Fibroblast of villous mesenchyme (primary cell): ENCODE results near the gene COL4A3. TPM values are rescaled to one million over a fixed set of nuclear protein-coding genes. Genes with fewer than 3 reads are reported as not detected.

ENCODE experiments used
- DNase-seq: peaks from one replicate; pipeline ENCODE4 v3.0.0-alpha.2; 2010; ENCODE audit warnings: low read depth
- H3K4me3 ChIP-seq: 2 replicates; pipeline ENCODE4 v1.5.1; 2011; ENCODE audit warnings: low read depth, mild to moderate bottlenecking, low read length
- total RNA-seq: library from RNA; depleted of rRNA; stranded (reverse); fragments of >200 nt; gene quantifications from 2 replicates; pipeline ENCODE4 v1.2.3, GENCODE V29; 2012
- TF ChIP-seq, protein P1 (sequence below): IDR thresholded peaks from 2 replicates; pipeline ENCODE4 v1.5.1; 2012; ENCODE audit warnings: low read depth, mild to moderate bottlenecking, low read length; ENCODE audit not compliant: insufficient read depth

Gene COL4A3
- total RNA-seq, 1 donor, result under 0.01 TPM

DNA sequence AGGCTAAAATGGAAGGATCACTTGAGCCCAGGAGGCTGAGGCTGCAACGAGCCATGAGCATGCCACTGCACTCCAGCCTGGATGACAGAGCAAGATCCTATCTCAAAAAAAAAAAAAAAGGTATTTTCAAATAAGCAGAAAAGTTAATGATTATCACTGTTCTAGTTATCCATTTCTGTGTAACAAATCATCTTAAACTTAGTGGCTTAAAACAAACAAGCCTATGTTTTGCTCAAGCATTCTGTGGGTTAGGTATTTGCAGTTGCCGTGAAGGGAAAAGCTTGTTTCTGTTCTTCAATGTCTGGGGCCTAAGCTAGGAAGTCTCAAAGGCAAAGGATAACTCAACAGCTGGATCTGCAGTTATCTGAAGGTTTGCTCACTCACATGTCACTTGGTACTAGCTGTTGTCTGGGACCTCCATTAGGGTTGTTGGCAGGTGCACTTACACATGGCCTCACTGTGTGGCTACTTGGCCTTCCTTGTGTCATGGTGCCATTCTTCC lies 174.7 kb downstream of the COL4A3 start:
- H3K4me3 ChIP-seq, result no peak overlapping the region
- DNase-seq, result no peak
- TF ChIP-seq, protein P1, sequence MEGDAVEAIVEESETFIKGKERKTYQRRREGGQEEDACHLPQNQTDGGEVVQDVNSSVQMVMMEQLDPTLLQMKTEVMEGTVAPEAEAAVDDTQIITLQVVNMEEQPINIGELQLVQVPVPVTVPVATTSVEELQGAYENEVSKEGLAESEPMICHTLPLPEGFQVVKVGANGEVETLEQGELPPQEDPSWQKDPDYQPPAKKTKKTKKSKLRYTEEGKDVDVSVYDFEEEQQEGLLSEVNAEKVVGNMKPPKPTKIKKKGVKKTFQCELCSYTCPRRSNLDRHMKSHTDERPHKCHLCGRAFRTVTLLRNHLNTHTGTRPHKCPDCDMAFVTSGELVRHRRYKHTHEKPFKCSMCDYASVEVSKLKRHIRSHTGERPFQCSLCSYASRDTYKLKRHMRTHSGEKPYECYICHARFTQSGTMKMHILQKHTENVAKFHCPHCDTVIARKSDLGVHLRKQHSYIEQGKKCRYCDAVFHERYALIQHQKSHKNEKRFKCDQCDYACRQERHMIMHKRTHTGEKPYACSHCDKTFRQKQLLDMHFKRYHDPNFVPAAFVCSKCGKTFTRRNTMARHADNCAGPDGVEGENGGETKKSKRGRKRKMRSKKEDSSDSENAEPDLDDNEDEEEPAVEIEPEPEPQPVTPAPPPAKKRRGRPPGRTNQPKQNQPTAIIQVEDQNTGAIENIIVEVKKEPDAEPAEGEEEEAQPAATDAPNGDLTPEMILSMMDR, result no peak

DNA sequence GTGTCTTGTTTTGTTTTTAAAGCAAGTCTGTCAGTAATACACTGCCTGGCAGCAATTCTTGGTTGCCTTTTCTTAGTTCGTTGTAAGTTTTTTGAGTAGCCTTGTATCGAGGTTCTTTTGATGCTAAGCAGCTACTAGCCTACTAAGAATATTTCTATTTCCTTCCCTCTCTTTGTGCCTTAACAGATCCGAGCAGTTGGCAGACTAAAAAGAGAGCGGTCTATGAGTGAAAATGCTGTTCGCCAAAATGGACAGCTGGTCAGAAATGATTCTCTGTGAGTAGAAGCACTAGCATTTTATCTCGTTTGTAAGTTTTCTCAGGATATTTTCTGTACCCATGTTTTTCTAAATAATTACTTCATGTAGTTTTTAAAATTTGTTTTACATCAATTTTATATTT lies 175.7 kb downstream of the COL4A3 start:
- H3K4me3 ChIP-seq, result no peak overlapping the region
- TF ChIP-seq, protein P1, result no peak
- DNase-seq, result no peak

DNA sequence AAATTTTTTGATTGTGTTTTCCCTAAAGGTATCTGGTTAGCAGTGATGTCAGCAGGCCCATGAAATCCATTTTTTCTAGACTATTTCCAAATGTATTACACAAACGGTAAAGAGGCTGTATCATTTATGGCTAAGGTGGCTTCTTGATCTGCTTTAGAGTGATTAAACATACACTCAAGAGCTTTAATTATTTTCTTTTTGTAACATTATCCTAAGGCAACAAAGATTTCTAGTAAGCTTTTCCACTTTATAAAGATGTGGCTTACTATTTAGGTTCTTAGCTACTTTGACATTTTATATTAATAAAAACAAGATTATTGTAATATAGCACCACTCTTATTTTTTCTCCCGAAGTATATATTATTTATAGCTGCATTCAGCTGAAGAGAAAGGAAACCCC lies 177.1 kb downstream of the COL4A3 start:
- TF ChIP-seq, protein P1, result no peak
- DNase-seq, result no peak
- H3K4me3 ChIP-seq, result no peak overlapping the region

DNA sequence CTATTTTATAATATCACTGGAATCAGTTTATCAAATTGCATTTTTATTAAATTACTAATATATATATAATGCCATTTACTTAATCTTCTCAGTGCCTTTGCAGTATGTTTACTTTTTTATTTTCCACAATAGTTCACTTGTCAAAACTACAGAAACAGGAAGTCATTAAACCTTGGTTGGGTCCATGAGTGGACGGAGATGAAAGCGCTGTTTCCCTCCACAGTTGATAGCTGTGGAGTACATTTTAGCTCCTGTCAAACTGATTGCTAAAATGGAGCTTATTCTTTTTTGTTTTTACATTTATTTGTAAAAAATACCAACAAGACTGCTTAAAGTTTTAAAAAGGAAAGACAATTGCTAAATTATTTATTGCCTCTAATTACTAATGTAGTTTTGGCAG lies 179.8 kb downstream of the COL4A3 start:
- no peak for DNase-seq
- H3K4me3 ChIP-seq, result no peak overlapping the region
- TF ChIP-seq, protein P1, result no peak

DNA sequence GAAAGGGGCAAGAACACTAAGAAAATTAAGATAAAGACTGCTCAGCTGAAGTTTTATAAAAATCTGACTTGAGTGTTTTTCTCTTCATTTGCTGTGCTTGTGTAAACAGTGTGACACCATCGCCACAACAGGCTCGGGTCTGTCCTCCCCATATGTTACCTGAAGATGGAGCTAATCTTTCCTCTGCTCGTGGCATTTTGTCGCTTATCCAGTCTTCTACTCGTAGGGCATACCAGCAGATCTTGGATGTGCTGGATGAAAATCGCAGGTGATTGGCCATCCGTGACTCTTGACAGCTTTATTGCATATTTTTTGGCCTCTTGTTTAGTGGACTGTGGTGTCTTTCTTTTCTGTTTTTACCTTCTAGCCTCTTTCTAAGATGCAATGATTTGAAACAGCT lies 182.7 kb downstream of the COL4A3 start:
- TF ChIP-seq, protein P1, result no peak
- H3K4me3 ChIP-seq, result no peak overlapping the region

DNA sequence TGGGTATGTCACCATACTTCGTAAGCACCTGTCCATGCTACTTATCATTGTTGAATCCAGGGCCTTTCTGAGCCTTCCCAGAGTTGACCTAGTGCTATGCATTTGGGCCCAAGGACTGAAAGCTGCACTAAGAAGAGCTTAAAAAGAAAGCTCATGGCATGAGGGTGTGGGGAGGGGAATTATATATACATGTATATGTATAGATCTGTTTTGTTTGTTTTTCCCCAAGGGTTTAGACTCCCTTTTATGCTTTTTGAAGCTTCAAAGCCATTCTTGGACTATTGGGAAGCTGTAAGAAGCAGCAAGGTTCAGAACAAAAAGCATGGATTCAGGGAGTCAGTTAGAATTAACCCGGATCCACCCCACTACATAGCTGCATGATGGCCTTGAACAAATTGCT lies 183.9 kb downstream of the COL4A3 start:
- DNase-seq, result no peak
- TF ChIP-seq, protein P1, result no peak
- no peak overlapping the region for H3K4me3 ChIP-seq

More for the DNA sequence above, 182.7 kb downstream of the COL4A3 start:
- DNase-seq, result no peak

DNA sequence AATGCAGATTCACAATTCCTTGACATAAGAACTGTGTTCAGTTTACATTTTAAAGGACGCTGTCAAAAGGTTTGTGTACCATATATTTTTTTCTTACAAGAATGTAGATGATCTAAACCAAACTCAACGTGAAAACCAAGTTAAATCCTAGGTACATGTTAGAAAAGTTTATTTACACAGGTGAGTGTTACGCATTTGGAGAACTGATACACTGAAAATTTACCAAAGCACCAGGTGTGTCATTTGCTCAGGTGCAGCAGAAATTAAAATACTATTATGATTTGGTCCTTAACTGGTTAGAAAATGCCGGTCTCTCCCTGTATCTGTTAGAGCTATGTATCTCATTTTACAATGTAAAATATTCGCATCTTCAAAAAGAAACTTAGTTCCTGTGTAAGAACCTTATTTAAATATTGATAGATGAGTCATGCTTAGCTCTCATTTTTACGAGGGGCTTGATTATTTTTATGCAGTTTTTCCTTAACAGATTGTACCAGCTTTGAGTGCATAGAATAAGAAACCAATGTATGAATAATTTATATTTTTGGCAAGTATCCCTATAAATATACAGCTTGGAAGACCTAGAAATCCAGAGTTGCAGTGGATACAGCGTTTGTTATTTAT lies 185.7 kb downstream of the COL4A3 start:
- TF ChIP-seq, protein P1, result no peak
- no peak overlapping the region for H3K4me3 ChIP-seq

More for the DNA sequence above, 185.7 kb downstream of the COL4A3 start:
- no peak for DNase-seq
